ENCODE results near the gene BCL11A. TPM values are rescaled to one million over a fixed set of nuclear protein-coding genes. Genes with fewer than 3 reads are reported as not detected.

BCL11A gene
- total RNA-seq, 1 donor from 2014 or later, result 0.67 TPM

DNA sequence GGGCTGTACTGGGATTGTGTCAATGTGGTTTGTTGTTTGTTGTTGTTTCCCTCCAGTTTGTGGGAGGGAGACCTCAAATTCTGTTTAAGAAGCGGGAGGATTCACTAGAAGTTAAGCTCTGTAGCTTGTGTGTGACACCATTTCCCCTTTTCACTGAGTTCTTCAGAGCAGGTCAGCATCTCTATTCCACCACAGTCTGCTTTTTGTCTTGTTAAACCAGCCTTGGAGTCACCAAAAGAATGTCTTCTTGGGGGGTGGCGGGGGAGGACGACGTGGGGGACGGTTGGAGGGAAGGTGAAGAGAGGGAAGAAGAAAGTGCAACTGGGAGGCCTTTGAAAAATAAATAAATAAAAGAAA, 2.3 kb upstream of the BCL11A start:
- peaks cover 90% of the 10 kb centered on the region for H3K27me3 ChIP-seq
- H3K9me3 ChIP-seq (ENCODE audit: low read depth), result no peaks in the 10 kb centered on the region
- peak overlapping the region; percentile 59 for H3K4me3 ChIP-seq
- peaks cover 58% of the 10 kb centered on the region for H3K27me3 Mint-ChIP-seq (ENCODE audit: insufficient read depth, low read depth)
- peaks cover 39% of the 10 kb centered on the region for H3K4me1 ChIP-seq
- peak overlapping the region; percentile 52 for H2AFZ ChIP-seq (replicated peaks)
- no peaks in the 10 kb centered on the region for H4K20me1 ChIP-seq (ENCODE audit: low read depth)
- H3K4me2 ChIP-seq, result peak overlapping the region; percentile 95
- peak overlapping the region; percentile 83 for H3K4me3 Mint-ChIP-seq
- peaks cover 2% of the 10 kb centered on the region for H3K9me3 Mint-ChIP-seq
- H3K27ac Mint-ChIP-seq, result no peak overlapping the region
- H3F3A ChIP-seq (ENCODE audit: low read depth), result peaks cover 48% of the 10 kb centered on the region
- H3K4me1 Mint-ChIP-seq, result peaks cover 22% of the 10 kb centered on the region
- H3K9ac ChIP-seq, result no peak overlapping the region
- H3K36me3 ChIP-seq, result no peaks in the 10 kb centered on the region
- peak; percentile 48 for DNase-seq (ENCODE audit: low spot score)
- TF ChIP-seq EZH2phosphoT487 (IDR thresholded peaks at IDR 0.05), result no peak
- TF ChIP-seq CTCF (IDR thresholded peaks at IDR 0.05), result no peak
- no peak for TF ChIP-seq EZH2 (IDR thresholded peaks at IDR 0.05)
- no peaks in the 10 kb centered on the region for H3K79me2 ChIP-seq (ENCODE audit: low read depth)
- no peaks in the 10 kb centered on the region for H3K36me3 Mint-ChIP-seq
- no peak overlapping the region for H3K27ac ChIP-seq

DNA sequence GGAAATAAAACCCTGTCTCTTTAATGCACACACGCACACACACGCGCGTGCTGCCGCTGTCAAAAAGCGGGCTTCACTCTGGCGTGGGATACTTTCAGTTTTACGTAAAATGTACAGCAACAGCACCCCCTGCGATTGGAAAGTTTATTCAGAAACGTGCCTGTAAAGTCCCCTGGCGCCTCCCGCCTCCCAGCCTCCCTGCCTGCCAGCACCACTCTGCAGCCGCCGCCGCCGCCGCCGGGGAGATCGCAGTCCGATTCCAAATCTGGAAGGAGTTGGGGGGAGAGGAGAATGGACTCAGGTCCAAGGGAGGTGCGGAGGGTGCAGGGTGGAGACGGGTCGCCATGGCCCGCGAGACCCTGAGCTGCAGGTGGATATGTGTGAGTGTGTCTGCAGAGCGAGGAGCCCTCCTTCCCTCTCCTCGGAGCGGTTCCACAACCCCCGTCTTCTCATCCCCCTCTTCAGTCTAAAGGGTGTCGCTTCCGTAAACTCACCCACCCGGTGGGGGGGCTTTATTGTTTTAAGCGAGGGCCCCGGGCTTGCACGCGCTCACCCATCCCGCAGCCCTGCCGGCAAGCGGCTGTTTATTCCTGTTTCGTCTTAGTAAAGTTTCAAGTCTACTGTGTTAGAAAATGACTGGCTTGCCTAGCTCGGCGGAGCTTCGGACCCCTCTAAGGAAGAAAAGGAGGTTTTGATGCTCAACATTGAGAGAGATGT, 1.8 kb upstream of the BCL11A start:
- DNase-seq (ENCODE audit: low spot score), result peak; percentile 85
- Histone ChIP-seq H3K4me2 (peak overlapping the region; percentile 95), H4K20me1 (ENCODE audit: low read depth) (no peaks in the 10 kb centered on the region), H3K9me3 (ENCODE audit: low read depth) (no peaks in the 10 kb centered on the region), H3K27ac (no peak overlapping the region), H3K79me2 (ENCODE audit: low read depth) (no peaks in the 10 kb centered on the region), H3K27me3 (peaks cover 92% of the 10 kb centered on the region), H3F3A (ENCODE audit: low read depth) (peaks cover 51% of the 10 kb centered on the region), H3K4me1 (peaks cover 39% of the 10 kb centered on the region), H2AFZ (replicated peaks) (peak overlapping the region; percentile 52), H3K4me3 (peak overlapping the region; percentile 59), H3K36me3 (no peaks in the 10 kb centered on the region), H3K9ac (no peak overlapping the region)
- peaks cover 57% of the 10 kb centered on the region for H3K27me3 Mint-ChIP-seq (ENCODE audit: insufficient read depth, low read depth)
- TF ChIP-seq EZH2phosphoT487 (IDR thresholded peaks at IDR 0.05) (no peak), EZH2 (IDR thresholded peaks at IDR 0.05) (peak; percentile 27), CTCF (IDR thresholded peaks at IDR 0.05) (peak; percentile 56)
- H3K4me3 Mint-ChIP-seq, result peak overlapping the region; percentile 83
- H3K36me3 Mint-ChIP-seq, result no peaks in the 10 kb centered on the region
- H3K9me3 Mint-ChIP-seq, result peaks cover 2% of the 10 kb centered on the region
- H3K27ac Mint-ChIP-seq, result no peak overlapping the region
- H3K4me1 Mint-ChIP-seq, result peaks cover 22% of the 10 kb centered on the region

GRCh38 chr2:60554646-60555065, 1.2 kb upstream of the BCL11A start:
- peaks cover 2% of the 10 kb centered on the region for H3K9me3 Mint-ChIP-seq
- Histone ChIP-seq H3K79me2 (ENCODE audit: low read depth) (no peaks in the 10 kb centered on the region), H3K4me3 (peak overlapping the region; percentile 59), H3K27me3 (peaks cover 86% of the 10 kb centered on the region), H3K36me3 (no peaks in the 10 kb centered on the region), H2AFZ (replicated peaks) (peak overlapping the region; percentile 52), H3K9ac (no peak overlapping the region), H3K27ac (no peak overlapping the region), H3K4me2 (peak overlapping the region; percentile 95), H4K20me1 (ENCODE audit: low read depth) (no peaks in the 10 kb centered on the region), H3F3A (ENCODE audit: low read depth) (peaks cover 53% of the 10 kb centered on the region), H3K9me3 (ENCODE audit: low read depth) (no peaks in the 10 kb centered on the region), H3K4me1 (peaks cover 39% of the 10 kb centered on the region)
- H3K4me1 Mint-ChIP-seq, result peaks cover 22% of the 10 kb centered on the region
- H3K36me3 Mint-ChIP-seq, result no peaks in the 10 kb centered on the region
- peaks cover 52% of the 10 kb centered on the region for H3K27me3 Mint-ChIP-seq (ENCODE audit: insufficient read depth, low read depth)
- no peak for TF ChIP-seq EZH2 (IDR thresholded peaks at IDR 0.05)
- no peak for TF ChIP-seq EZH2phosphoT487 (IDR thresholded peaks at IDR 0.05)
- TF ChIP-seq CTCF (IDR thresholded peaks at IDR 0.05), result no peak
- peak; percentile 75 for DNase-seq (ENCODE audit: low spot score)
- H3K4me3 Mint-ChIP-seq, result peak overlapping the region; percentile 83
- no peak overlapping the region for H3K27ac Mint-ChIP-seq

All from neural progenitor cell (in vitro differentiated cells).